Measurements from ENCODE around the gene DRC3.

DRC3 gene

GRCh38 chr17:17964710-17965109 lies 8.0 kb upstream of the DRC3 start:
- in situ Hi-C loops (cut with MboI; ENCODE audit: low sequenced_read_pairs): no loop called here

GRCh38 chr17:17965152-17965721 lies 7.4 kb upstream of the DRC3 start:
- in situ Hi-C loops (cut with MboI; ENCODE audit: low sequenced_read_pairs): no loop called here

GRCh38 chr17:17966399-17966798 lies 6.3 kb upstream of the DRC3 start:
- in situ Hi-C loops (cut with MboI; ENCODE audit: low sequenced_read_pairs): no loop called here

- in situ Hi-C loops (cut with MboI; ENCODE audit: low sequenced_read_pairs): no loop called here
Measured at GRCh38 chr17:17970699-17971430, 1.8 kb upstream of the DRC3 start.

- in situ Hi-C loops (cut with MboI; ENCODE audit: low sequenced_read_pairs): no loop called here
Measured at GRCh38 chr17:17971431-17972125, 1.1 kb upstream of the DRC3 start.

- in situ Hi-C loops (cut with MboI; ENCODE audit: low sequenced_read_pairs): no loop called here
Measured at GRCh38 chr17:17972952-17973254, 241 bp downstream of the DRC3 start.

- in situ Hi-C loops (cut with MboI; ENCODE audit: low sequenced_read_pairs): no loop called here
Measured at GRCh38 chr17:17975436-17975835, 2.8 kb downstream of the DRC3 start.

- in situ Hi-C loops (cut with MboI; ENCODE audit: low sequenced_read_pairs): no loop called here
Measured at GRCh38 chr17:17976931-17977570, 4.4 kb downstream of the DRC3 start.

- in situ Hi-C loops (cut with MboI; ENCODE audit: low sequenced_read_pairs): no loop called here
Measured at GRCh38 chr17:17978481-17979424, 6.1 kb downstream of the DRC3 start.

- in situ Hi-C loops (cut with MboI; ENCODE audit: low sequenced_read_pairs): no loop called here
Measured at GRCh38 chr17:17979778-17980177, 7.1 kb downstream of the DRC3 start.

GRCh38 chr17:17981330-17981729 lies 8.7 kb downstream of the DRC3 start:
- in situ Hi-C loops (cut with MboI; ENCODE audit: low sequenced_read_pairs): no loop called here

GRCh38 chr17:17982801-17983200 lies 10.1 kb downstream of the DRC3 start:
- in situ Hi-C loops (cut with MboI; ENCODE audit: low sequenced_read_pairs): no loop called here

- in situ Hi-C loops (cut with MboI; ENCODE audit: low sequenced_read_pairs): no loop called here
Measured at GRCh38 chr17:17983376-17983775, 10.7 kb downstream of the DRC3 start.

- in situ Hi-C loops (cut with MboI; ENCODE audit: low sequenced_read_pairs): no loop called here
Measured at GRCh38 chr17:17983776-17984175, 11.1 kb downstream of the DRC3 start.

- in situ Hi-C loops (cut with MboI; ENCODE audit: low sequenced_read_pairs): no loop called here
Measured at GRCh38 chr17:17985153-17985552, 12.5 kb downstream of the DRC3 start.

GRCh38 chr17:17985555-17985954 lies 12.9 kb downstream of the DRC3 start:
- in situ Hi-C loops (cut with MboI; ENCODE audit: low sequenced_read_pairs): no loop called here

GRCh38 chr17:17987187-17987896 lies 14.7 kb downstream of the DRC3 start:
- in situ Hi-C loops (cut with MboI; ENCODE audit: low sequenced_read_pairs): no loop called here

- in situ Hi-C loops (cut with MboI; ENCODE audit: low sequenced_read_pairs): no loop called here
Measured at GRCh38 chr17:17987901-17988300, 15.2 kb downstream of the DRC3 start.

GRCh38 chr17:17988427-17988945 lies 15.8 kb downstream of the DRC3 start:
- in situ Hi-C loops (cut with MboI; ENCODE audit: low sequenced_read_pairs): no loop called here

GRCh38 chr17:17989081-17989480 lies 16.4 kb downstream of the DRC3 start:
- in situ Hi-C loops (cut with MboI; ENCODE audit: low sequenced_read_pairs): no loop called here
